ENCODE measurements around the gene TERT.
"Not testable (repeated sequence)": the region's sequence is repeated elsewhere in the genome, so short reads cannot be mapped to it uniquely, and the experiment has no call there.

TERT gene

DNA sequence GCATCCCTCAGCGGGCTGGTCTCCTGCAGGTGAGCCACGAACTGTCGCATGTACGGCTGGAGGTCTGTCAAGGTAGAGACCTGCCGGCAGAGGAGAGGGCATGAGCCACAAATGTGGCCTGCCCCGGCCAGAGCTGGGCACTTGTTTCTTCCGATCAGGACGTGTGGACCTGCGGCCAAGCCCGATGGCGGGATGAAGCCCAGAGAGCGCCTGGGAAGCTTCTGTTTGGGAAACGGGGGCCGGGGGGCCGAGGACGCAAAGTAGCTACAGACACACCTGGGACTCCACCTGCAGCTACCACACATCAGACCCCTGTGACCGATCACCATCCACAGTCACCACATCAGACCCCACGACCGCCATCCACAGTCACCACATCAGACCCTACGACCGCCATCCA, 22.7 kb downstream of the TERT start:
- H3K4me3 ChIP-seq (ENCODE audit: low read depth, low read length): no peak overlapping the region
- TF ChIP-seq, protein P1, sequence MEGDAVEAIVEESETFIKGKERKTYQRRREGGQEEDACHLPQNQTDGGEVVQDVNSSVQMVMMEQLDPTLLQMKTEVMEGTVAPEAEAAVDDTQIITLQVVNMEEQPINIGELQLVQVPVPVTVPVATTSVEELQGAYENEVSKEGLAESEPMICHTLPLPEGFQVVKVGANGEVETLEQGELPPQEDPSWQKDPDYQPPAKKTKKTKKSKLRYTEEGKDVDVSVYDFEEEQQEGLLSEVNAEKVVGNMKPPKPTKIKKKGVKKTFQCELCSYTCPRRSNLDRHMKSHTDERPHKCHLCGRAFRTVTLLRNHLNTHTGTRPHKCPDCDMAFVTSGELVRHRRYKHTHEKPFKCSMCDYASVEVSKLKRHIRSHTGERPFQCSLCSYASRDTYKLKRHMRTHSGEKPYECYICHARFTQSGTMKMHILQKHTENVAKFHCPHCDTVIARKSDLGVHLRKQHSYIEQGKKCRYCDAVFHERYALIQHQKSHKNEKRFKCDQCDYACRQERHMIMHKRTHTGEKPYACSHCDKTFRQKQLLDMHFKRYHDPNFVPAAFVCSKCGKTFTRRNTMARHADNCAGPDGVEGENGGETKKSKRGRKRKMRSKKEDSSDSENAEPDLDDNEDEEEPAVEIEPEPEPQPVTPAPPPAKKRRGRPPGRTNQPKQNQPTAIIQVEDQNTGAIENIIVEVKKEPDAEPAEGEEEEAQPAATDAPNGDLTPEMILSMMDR (IDR thresholded peaks at IDR 0.05; ENCODE audit: insufficient read depth, low read depth, low read length, missing control alignments): no peak
- no peak for DNase-seq (ENCODE audit: low read depth)

DNA sequence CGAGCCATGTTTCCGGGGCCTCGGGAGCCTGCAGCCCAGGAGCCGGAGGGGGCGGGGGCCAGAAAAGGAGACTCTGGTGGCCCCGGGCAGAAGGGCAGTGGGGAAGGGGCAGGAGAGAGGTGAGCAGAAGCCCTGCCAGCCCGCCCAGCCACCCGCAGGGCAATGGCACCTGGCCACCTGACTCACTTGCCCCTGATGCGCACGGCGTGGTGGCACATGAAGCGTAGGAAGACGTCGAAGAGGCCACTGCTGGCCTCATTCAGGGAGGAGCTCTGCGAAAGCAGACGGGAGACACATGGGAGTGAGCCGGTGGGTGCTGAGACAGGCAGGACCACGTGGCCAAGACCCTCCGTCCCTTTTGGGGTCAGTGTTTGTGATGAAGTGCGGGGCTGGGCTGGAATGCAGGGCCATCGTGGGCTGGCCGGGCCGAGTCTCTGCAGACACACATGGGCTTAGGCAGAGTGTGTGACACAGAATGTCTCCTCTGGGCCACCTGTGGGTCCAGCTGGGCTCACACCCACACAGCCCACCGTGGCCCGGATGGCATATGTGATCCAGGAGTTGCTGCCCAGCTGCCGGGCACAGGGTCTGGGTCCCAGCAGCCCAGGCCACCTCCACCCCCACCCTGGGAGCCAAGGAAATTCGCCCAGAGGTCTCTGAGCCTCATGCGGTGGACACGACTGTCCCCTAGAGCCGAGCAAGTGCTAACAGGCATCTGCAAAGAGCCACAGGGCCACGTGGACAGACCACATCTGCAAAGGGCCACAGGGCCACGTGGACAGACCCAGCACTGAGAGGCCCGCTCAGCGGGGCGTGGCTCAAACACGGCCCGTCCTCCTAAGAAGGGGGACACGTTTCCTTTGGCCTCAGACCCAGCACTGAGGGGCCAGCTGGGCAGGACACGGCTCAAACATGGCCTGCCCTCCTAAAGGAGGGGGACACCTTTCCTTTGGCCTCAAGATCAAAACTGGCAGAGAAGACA, 23.6 kb downstream of the TERT start:
- no peak overlapping the region for H3K4me3 ChIP-seq (ENCODE audit: low read depth, low read length)
- no peak for DNase-seq (ENCODE audit: low read depth)
- TF ChIP-seq, protein P1 (IDR thresholded peaks at IDR 0.05; ENCODE audit: insufficient read depth, low read depth, low read length, missing control alignments): no peak

DNA sequence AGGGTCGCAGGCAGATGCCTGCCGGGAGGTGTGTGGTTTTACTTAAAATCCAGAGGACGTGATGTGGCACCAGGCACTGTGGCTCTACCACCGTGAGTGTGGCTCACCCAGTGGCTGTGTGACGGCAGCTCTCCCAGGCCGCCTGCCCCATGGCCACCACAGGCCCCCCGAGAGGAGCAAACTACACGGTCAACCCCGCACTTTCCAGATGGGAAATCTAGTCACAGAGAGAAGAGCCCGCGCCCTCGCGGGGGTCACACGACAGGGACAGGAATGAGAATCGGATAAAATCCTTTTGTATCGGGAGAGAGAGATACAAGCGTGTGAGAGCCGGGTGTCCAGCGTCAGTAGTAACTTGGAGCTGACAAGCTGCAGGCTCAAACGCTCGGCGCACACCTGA, 24.4 kb downstream of the TERT start:
- H3K4me3 ChIP-seq (ENCODE audit: low read depth, low read length): no peak overlapping the region
- TF ChIP-seq, protein P1 (IDR thresholded peaks at IDR 0.05; ENCODE audit: insufficient read depth, low read depth, low read length, missing control alignments): no peak
- DNase-seq (ENCODE audit: low read depth): no peak

DNA sequence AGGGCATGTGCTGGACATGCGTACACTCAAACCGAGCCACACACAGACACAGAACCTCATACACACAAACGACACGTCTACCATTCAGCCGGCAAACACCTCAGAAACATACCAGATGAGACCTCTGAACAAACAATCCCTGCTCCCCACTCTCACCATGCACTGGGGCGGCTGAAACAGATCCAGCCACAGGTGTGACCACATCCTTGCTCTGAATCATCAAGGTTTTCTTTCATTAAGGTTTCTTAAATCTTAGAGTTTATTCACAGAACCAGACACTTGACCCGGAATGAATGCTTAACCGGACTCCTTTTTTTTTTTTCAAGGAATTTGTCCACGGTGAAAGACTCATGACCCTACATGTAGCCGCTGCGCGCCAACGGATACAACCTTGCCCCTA, 26.2 kb downstream of the TERT start:
- TF ChIP-seq, protein P1 (IDR thresholded peaks at IDR 0.05; ENCODE audit: insufficient read depth, low read depth, low read length, missing control alignments): no peak
- H3K4me3 ChIP-seq (ENCODE audit: low read depth, low read length): no peak overlapping the region
- peak; percentile 23 for DNase-seq (ENCODE audit: low read depth)

DNA sequence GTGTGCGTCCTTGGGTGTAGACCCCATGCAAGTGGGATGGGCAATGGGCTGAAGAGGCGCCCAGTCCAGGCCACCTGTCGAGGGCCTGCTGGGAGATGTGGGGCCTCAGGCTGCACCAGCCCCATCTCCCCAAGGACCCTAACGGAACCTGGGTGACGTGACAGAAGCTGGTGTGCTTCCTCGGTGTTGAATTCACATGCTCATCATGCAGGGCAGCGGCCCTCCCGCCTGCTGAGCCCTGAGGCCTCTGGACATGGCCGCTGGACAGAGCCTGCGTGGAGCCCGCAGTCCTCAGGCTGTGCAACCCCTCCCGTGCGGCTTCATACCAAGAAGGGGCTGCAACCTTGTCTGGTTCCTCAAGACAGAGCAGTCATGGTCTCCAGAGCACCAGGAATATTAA, 26.8 kb downstream of the TERT start:
- no peak for DNase-seq (ENCODE audit: low read depth)
- no peak overlapping the region for H3K4me3 ChIP-seq (ENCODE audit: low read depth, low read length)
- TF ChIP-seq, protein P1 (IDR thresholded peaks at IDR 0.05; ENCODE audit: insufficient read depth, low read depth, low read length, missing control alignments): no peak

DNA sequence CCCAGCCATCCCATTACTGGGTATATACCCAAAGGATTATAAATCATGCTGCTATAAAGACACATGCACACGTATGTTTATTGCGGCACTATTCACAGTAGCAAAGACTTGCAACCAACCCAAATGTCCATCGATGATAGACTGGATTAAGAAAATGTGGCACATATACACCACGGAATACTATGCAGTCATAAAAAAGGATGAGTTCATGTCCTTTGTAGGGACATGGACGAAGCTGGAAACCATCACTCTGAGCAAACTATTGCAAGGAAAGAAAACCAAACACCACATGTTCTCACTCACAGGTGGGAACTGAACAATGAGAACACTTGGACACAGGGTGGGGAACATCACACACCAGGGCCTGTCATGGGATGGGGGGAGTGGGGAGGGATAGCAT, 27.4 kb downstream of the TERT start:
- not testable (repeated sequence) for DNase-seq (ENCODE audit: low read depth); H3K4me3 ChIP-seq (ENCODE audit: low read depth, low read length)

DNA sequence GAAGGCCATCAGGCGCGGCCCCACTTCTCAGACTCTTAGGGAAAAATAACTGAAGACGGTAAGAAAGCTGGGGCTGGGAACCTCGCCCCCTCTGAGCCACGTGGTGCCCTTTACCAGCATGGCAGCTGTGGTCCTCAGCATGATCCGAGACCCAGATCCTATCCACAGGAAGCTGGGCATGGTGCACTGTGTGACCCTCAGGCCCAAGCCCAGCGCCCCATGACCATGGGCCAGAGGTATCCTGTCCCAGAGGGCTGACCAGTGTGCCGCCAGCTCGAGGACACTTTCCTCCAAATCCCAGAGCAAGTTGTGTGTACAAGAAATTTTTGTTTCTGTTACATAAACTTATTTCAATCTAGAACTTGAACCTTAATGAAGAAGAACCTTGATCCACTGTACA, 28.1 kb downstream of the TERT start:
- TF ChIP-seq, protein P1 (IDR thresholded peaks at IDR 0.05; ENCODE audit: insufficient read depth, low read depth, low read length, missing control alignments): no peak
- no peak for DNase-seq (ENCODE audit: low read depth)
- no peak overlapping the region for H3K4me3 ChIP-seq (ENCODE audit: low read depth, low read length)

Measured in GM12865 (cell line).